Measurements from ENCODE around the gene LYPD6.

The LYPD6 gene

GRCh38 chr2:149473068-149473467, 142.7 kb downstream of the LYPD6 start:
- no peak for DNase-seq (ENCODE audit: low read depth)
- no peak for TF ChIP-seq CTCF (conservative IDR thresholded peaks at IDR 0.05; ENCODE audit: low read depth, low read length)
- no peak overlapping the region for H3K4me3 ChIP-seq (ENCODE audit: low read length)

GRCh38 chr2:149473521-149473920, 143.1 kb downstream of the LYPD6 start:
- no peak for TF ChIP-seq CTCF (conservative IDR thresholded peaks at IDR 0.05; ENCODE audit: low read depth, low read length)
- no peak overlapping the region for H3K4me3 ChIP-seq (ENCODE audit: low read length)
- DNase-seq (ENCODE audit: low read depth) = no peak

- H3K4me3 ChIP-seq (ENCODE audit: low read length) = no peak overlapping the region
- DNase-seq (ENCODE audit: low read depth) = peak; percentile 87
- no peak for TF ChIP-seq CTCF (conservative IDR thresholded peaks at IDR 0.05; ENCODE audit: low read depth, low read length)
These were observed 152.7 kb downstream of the LYPD6 start for GRCh38 chr2:149483004-149483605.

- DNase-seq (ENCODE audit: low read depth) = no peak
- no peak overlapping the region for H3K4me3 ChIP-seq (ENCODE audit: low read length)
- no peak for TF ChIP-seq CTCF (conservative IDR thresholded peaks at IDR 0.05; ENCODE audit: low read depth, low read length)
These were observed 156.3 kb downstream of the LYPD6 start for GRCh38 chr2:149486664-149487063.

GRCh38 chr2:149487189-149487588, 156.8 kb downstream of the LYPD6 start:
- DNase-seq (ENCODE audit: low read depth) = no peak
- TF ChIP-seq CTCF (conservative IDR thresholded peaks at IDR 0.05; ENCODE audit: low read depth, low read length) = peak; percentile 36

GRCh38 chr2:149488706-149489440, 158.5 kb downstream of the LYPD6 start:
- no peak for TF ChIP-seq CTCF (conservative IDR thresholded peaks at IDR 0.05; ENCODE audit: low read depth, low read length)
- DNase-seq (ENCODE audit: low read depth) = no peak
- H3K4me3 ChIP-seq (ENCODE audit: low read length) = no peak overlapping the region

More at GRCh38 chr2:149487189-149487588, 156.8 kb downstream of the LYPD6 start:
- H3K4me3 ChIP-seq (ENCODE audit: low read length) = no peak overlapping the region

- no peak for DNase-seq (ENCODE audit: low read depth)
- TF ChIP-seq CTCF (conservative IDR thresholded peaks at IDR 0.05; ENCODE audit: low read depth, low read length) = no peak
- H3K4me3 ChIP-seq (ENCODE audit: low read length) = no peak overlapping the region
These were observed 159.1 kb downstream of the LYPD6 start for GRCh38 chr2:149489452-149489851.
